Left forelimb (tissue), 1 donor: ENCODE data around the gene BBS1.
A peak's percentile ranks its signal among the peaks of the same experiment; 100 is the strongest.

ENCODE experiments used
- DNase-seq: peaks from one replicate; pipeline ENCODE4 v3.0.0-alpha.2; 2018; ENCODE audit warnings: low spot score

BBS1 gene

DNA sequence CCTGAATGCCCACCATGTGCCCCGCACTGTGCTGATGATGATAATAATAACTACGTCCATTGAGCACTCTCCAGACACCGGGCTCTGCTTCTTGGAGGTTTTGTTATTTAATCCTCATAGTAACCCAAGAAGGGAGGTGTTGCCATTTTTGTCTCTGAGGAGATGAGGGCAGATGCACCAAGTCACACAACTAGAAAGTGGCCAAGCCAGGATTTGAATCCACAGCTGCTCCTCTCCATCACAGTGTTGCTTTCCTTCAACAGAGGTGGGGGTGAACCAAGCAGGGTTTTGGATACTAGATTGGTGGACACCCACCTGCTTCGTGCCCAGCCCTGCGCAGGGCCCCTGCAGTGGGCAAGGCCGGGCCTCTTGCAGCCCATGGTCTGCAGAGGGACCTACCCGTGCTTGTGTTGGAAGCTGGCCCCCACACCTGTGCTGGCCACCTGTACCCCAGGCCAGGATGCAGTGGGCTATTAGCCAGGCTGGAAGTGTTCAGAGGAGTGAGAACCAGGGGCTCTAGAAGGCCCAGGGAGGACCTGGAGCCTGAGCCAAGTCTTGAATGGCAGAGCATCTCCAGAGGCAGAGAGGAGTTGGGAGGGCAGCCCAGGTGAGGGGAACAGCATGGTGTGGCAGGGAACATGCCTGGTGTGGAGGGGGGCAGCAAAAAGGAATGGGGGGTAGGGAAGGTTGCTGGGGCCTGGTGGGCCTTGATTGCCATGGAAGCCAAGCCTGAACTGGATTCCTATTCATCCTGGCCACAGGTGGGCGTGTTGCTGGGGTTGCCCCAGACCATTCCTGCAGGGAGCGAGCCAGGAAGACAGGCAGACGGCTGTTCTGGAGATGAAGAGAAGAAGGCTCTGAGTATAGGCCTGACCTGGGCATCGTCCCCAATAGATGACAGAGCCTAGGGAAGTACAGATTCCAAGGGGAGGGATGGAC lies 32.9 kb upstream of the BBS1 start:
- no peak for DNase-seq

DNA sequence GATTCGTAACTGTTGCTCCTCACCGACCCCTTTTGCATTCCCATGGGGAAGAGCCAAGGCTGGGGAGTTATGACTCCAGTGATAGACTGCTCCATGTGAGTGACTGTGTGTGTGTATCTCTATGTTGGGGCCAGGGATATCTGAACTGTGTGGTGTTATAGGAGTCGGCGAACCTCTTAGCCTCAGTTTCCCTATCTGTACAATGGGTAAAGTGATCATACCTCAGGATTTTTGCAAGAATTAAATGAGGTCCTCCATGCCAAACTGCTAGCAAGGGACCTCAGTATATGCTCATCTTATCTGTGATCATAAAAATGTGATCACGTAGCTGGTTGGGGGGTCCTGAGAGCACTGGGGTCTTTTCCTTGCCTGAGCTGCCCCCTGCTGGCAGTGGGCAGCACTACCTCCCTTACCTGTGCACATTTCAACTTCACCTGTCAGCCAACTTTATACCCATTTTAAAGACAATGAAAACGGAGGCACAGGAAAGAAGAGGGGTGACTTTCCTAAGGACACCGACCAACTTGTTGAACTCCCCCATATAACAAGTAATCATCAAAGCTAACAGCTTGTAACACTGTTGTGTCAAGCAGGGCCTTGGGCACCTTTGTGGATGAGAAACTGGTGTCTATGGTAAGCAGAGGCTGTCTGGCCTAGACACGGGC lies 31.6 kb upstream of the BBS1 start:
- no peak for DNase-seq

DNA sequence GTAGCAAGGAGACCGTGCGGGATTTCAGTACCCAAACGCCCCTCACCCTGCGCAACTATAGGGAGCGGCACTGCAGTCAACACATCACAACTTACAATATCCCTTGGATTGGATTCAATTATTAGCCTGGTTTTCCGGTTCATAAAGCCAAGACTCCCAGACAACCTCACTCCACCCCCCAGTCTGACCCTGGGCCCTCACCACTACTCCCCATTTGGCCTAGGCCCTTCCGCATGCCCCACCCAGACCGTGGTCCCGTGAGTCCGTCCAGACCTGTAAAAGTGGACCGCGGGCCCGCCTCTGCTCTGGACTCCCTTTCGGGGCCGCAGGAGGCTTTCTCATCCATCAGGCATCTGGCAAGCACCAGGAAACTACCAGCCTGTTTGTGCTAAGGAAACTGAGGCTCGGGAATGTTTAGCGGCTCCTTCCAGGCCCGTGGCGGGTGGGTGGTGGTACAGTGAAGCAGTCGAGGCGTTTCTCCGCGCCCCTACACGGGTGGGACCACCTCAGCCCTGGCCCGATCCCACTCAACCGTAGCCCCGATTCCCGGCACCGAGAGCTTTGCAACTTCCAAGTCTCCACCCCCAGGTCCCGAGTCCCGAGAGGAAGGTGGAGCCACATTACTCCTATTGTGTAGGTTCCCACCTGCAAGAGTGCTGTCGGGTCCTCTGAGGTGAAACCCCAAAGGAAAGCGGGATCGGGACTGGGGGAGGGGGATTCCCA lies 30.9 kb upstream of the BBS1 start:
- no peak for DNase-seq

DNA sequence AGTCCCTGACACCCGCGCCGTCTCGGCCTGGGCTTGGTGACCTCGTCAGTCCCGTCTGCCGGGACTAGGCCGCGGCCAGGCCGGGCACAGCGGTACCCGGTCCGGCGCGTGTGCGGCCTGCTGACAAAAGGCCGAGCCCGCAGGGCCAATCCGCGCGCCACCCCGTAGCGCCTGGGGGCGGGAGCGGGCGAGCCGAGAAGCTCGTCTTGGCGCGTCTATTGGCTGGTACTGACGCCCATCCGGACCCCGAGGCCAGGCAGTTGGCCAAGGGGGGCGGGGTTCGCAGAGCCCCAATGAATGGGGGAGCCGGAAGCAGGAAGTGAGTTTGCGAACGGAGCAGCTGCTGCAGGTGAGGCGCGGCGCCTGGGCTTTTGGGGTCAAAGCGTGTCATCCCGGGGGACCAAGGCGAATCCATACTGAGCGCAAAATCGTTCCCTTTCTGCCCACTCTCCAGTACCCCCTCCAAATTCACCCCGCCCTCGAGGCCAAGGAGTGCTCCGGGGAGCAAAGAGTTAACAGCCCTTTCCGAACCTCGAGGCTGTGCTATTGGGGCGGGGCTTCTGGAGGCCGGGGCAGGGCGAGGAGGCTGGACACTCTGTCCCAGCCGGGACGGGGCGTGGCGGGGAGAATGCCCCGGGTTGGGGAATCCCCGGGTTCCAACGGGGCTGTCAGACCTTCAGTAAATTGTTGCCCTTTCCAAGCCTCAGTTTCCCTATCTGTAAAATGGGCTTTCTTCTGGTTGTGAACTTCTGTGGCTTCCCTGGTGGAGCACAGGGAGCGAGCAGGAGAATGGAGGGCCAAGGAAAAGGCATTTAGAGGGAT lies 30.1 kb upstream of the BBS1 start, which contains the start of gene DPP3:
Gene DPP3, plus strand, starts transcription at position 318 of the 822 bp plus-strand sequence. CDS start 1,767 bp downstream, outside the sequence.
- DNase-seq: peak; percentile 99

DNA sequence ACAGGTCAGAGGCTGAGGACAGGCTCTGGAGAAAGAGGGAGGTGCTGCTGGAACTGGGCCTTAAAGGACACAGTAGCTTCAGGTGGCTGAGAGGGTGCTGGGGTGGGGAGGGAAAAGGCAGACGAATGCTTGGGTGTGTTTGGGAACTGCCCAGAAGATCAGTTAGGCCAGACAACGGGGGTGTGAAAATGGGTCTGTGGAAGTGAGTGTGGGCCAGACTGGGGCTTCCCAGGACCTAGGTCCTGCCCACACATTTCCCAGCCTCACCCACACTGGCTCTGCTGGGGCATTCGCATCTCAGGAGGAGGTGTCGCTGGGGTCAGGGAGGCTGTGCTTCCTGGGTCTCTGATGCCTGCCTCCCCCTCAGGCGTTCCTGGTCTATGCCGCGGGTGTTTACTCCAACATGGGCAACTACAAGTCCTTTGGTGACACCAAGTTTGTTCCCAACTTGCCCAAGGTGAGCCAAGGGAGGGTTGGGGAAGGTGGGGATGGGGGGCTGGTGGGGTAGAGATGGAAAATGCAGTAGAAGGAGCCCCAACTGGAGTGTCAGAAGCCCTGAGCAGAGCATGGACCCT lies 25.5 kb upstream of the BBS1 start:
- no peak for DNase-seq

DNA sequence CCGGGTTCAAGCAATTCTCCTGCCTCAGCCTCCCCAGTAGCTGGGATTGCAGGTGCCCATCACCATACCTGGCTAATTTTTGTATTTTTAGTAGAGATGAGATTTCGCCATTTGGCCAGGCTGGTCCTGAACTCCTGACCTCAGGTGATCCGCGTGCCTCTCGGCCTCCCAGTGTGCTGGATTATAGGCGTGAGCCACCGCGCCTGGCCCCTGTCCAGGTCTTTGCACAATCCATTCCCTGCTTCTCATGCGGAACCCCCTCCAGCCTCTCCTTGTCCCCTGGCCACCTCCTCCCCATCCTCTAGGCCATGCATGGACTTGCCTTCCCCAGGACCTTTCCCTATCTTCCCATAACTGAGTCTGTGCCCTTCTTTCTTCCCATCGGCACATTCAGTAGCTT lies 21.5 kb upstream of the BBS1 start:
- DNase-seq: no peak

DNA sequence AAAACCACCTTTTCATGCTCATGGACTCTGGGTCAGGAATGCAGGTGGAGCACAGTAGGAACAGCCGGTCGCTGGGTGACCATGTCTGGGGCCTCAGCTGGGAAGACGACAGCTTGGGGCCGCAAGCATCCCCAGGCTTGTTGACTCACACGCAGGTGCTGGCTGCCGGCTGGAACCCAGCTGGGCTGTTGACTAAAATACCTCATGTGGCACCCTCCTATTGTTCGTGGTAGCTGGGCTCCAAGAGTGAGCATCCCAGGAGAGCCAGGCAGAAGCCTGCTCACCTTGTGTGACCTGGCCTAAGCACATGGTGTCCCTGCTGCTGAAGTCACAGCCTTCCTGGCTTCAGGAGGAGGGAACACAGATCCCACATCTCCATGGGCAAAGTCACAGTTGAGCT lies 20.8 kb upstream of the BBS1 start:
- no peak for DNase-seq

DNA sequence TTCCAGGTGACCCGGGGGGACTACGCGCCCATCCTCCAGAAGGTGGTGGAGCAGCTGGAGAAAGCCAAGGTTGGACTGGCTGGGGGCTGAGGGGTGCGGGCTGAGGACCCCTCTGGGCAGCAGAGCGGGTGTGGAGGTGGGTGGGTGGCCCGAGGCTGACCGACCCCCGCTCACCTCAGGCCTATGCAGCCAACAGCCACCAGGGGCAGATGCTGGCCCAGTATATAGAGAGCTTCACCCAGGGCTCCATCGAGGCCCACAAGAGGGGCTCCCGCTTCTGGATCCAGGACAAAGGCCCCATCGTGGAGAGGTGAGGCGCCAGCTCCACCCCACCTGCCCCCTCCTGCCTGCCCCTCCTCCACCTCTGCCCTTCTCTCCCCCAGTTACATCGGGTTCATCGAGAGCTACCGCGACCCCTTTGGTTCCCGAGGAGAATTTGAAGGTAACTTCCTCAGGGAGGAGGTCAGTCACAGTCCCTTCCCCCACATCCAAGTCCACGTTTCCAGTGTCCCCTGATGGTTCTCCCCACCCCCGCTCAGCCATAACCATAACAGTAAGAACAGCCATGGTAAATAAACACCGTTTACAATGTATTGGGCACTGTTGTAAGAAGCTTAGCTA lies 19.0 kb upstream of the BBS1 start:
- no peak for DNase-seq

DNA sequence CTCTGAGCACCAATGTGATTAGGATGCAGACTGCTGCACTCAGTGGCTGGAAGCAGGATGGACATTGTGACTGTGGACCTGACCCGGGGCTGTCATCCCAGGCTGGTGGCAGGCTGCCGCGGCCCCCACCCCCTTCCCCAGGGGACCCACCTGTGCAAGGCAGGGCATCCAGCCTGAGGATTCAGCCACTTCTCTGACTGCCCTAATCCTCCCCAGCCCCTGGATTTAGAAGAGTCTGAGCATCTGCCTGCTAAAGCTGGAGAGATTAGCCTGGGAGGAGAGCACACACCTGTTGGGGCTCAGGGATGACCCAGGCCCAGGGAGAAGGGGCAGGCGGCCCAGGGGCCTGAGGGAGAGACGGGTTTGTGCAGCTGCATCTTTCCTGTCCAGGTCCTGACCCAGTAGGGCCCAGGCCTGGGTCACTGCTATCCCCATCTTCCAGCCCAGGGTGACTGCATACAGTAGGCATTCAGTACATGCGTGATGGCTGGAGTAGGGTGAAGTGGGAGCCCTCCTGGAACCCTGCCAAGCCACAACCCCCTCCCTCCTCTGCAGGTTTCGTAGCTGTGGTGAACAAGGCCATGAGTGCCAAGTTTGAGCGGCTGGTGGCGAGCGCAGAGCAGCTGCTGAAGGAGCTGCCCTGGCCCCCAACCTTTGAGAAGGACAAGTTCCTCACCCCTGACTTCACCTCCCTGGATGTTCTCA lies 18.1 kb upstream of the BBS1 start:
- no peak for DNase-seq

DNA sequence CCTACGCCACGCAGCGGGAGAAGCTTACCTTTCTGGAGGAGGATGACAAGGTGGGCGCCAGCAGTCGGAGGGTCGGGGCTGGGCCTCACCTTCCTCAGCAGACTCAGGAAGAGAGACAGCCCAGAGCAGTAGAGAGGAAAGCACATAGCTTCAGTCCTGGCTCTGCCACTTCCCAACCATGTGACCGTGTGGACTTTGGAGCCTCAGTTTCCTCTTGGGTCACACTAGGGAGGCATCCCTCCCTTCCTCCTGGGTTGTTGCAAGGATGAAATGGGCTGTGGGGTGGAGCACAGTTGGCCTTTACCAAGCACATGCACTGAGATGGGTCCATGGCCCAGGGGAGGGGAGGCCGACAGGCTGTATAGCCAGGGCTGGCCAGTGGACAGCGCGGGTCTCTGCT lies 17.3 kb upstream of the BBS1 start:
- no peak for DNase-seq

DNA sequence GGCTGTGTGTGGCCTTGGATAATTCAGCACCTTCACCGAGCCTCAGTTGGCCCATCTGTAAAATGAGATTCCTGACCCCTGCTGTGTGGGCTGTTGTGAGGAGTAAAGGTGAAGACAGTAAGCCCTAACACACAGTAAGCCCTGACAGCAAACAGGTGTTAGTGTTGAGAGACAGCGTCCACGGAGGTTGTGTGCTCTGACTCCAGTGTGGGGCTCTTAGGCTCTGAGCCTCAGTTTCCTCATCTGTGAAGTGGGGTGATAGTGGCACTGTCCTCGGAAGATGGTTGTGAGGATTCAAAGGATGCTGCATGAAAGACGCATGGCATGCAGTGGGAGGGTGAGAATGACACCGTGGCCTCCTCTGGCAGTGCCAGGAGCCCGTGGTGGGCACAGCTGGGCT lies 16.0 kb upstream of the BBS1 start:
- no peak for DNase-seq

DNA sequence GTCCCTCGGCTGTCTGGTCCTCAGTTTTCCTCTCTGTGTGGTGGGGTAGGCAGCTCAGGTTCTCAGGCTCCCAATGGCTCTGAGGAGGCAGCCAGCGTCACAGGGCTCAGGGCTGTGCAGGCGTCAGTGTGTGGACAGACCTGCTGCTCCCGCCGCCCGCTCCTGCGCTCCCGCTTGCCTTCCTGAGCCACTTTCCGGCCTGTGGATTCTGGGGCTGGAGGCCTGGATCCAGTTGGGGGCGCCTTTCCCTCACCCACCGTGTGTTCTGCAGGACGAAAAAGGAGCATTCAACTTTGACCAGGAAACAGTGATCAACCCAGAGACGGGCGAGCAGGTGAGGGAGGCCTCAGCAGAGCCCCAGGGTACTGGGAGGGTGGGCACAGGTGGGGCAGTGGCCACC lies 15.5 kb upstream of the BBS1 start:
- no peak for DNase-seq

DNA sequence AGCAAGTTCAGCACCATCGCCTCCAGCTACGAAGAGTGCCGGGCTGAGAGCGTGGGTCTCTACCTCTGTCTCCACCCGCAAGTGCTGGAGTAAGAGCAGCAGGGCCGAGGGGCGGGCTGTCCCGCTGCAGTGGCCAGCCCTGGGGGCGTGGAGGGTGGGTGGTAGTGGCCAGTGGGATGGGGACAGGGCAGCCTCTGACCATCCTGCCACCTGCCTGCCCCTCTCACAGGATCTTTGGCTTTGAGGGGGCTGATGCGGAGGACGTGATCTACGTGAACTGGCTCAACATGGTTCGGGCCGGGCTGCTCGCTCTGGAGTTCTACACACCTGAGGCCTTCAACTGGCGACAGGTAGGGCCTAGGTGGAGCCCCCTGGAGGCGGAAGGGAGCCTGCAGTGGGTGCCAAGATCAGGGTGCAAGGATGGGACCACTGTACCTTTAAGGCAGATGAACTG lies 15.0 kb upstream of the BBS1 start:
- no peak for DNase-seq

DNA sequence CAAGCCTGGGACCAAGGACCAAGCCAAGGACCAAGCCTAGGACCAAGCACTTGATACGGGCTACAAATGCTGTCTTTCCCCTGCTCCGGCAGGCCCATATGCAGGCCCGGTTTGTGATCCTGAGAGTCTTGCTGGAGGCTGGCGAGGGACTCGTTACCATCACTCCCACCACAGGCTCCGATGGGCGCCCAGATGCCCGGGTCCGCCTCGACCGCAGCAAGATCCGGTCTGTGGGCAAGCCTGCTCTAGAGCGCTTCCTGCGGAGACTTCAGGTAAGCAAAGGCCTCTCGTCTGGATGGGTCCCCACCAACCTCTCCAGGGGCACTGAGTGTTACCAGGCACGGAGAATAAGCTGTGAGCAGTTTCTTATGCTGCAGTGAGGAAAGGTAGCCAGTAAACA lies 13.2 kb upstream of the BBS1 start:
- no peak for DNase-seq

DNA sequence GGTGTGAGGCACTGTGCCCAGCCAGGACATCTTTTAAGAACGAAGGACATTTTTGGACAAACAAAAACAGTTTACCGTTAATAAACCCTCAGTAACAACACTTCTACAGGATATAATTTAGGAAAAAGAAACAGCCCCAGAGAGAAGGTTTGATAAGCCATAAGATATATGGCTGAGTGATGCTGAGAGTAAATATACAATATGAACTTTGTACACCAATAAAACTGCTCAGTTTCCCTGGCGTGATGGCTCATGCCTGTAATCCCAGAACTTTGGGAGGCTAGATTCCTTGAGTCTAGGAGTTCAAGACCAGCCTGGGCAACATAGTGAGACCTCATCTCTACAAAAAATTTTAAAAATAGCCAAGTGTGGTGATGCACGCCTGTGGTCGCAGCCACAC lies 11.9 kb upstream of the BBS1 start:
- no peak for DNase-seq

DNA sequence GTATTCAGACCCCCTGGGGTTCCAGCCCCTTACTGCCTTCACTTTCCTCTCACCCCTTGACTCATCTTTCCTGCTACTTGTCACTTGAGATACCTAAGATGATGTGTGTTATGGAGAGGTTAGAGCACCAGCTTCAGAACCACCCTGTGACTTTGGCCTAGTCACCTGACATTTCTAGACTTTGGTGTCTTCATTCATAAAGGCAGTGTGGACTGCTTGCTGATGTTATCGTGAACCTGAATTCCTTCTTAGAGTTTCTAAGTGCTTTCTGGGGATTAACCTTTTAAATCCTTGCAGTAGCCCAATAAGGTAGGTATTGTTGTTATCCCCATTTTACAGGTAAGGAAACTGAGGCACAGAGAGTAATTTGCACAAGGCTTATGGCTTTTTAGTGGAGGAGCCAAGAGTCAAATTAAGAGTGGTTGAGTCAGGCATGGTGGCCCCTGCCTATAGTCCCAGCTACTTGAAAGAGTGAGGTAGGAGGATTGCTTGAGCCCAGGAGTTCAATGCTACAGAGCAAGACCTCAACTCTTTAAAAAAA lies 5.1 kb upstream of the BBS1 start:
- no peak for DNase-seq

DNA sequence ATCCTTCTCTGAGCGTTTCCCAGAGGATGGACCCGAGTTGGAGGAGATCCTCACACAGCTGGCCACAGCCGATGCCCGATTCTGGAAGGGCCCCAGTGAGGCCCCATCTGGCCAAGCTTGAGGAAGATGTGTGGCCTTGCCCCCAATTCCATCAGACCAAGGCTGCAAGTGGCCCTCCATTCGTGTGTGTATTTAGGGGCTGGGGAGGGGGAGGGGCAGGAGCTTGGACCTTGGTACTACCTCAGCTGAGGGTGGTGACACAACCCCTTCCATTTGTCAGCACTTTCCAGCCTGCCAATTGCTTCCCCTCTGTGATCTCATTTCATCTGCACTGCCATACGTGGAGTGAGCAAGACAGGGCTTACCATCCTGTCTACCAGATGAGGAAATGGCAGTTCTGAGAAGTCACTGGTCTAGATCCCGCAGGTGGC lies 1.3 kb upstream of the BBS1 start:
- DNase-seq: no peak

DNA sequence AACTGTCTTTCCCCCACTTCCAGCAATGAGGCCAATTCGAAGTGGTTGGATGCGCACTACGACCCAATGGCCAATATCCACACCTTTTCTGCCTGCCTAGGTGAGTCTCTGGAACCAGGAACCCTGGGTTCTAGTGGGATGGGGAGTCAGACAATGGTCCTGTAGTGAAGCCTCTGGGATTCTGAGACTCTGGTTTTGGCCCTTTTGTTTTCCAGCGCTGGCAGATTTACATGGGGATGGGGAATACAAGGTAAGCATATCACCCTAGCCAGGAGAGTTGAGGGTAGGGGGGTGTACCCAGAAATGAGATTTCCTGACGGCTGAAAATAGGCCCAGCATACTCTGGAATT lies 530 bp downstream of the BBS1 start:
- DNase-seq: no peak

DNA sequence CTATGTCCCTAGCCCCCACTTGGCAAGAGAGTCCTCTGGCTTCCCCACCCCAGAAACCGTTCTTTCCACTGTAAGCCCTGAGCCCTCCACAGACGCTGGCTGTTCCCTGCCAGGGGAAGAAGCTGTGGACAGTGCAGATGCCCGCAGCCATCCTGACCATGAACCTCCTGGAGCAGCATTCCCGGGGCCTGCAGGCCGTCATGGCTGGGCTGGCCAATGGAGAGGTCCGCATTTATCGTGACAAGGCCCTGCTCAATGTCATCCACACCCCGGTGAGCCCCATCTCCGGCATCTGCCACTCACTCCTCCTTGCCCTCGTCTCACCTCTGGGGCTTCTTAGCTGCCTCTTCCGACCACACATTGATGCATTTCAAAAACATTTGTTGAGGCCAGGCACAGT lies 13.2 kb downstream of the BBS1 start:
- DNase-seq: no peak
